Neuronal stem cell (in vitro differentiated cells): ENCODE results near the gene INTS1.

Experiments
- DNase-seq: peaks from one replicate; pipeline ENCODE4 v3.0.0-alpha.2; 2013; ENCODE audit warnings: low spot score
- H2AFZ ChIP-seq: one replicate; pipeline ENCODE4 v1.6.1; 2013; ENCODE audit warnings: mild to moderate bottlenecking, low read length, inconsistent platforms
- H2AK5ac ChIP-seq: 2 replicates; pipeline ENCODE4 v1.6.1; 2013; ENCODE audit warnings: low read depth, mild to moderate bottlenecking, inconsistent platforms, low read length, moderate library complexity, mixed read lengths
- H2BK120ac ChIP-seq: 2 replicates; pipeline ENCODE4 v1.6.1; 2013; ENCODE audit warnings: low read depth, mild to moderate bottlenecking, inconsistent platforms, low read length, moderate library complexity, mixed read lengths
- H2BK12ac ChIP-seq: one replicate; pipeline ENCODE4 v1.6.1; 2013; ENCODE audit warnings: low read length, inconsistent platforms
- H2BK15ac ChIP-seq: 2 replicates; pipeline ENCODE4 v1.6.1; 2013; ENCODE audit warnings: mild to moderate bottlenecking, low read length, inconsistent platforms, mixed read lengths
- H2BK5ac ChIP-seq: one replicate; pipeline ENCODE4 v1.6.1; 2013; ENCODE audit warnings: inconsistent platforms, mild to moderate bottlenecking, low read length, moderate library complexity
- H3K14ac ChIP-seq: one replicate; pipeline ENCODE4 v1.6.1; 2013; ENCODE audit warnings: low read length, inconsistent platforms
- H3K18ac ChIP-seq: 2 replicates; pipeline ENCODE4 v1.6.1; 2013; ENCODE audit warnings: low read length, inconsistent platforms
- H3K23ac ChIP-seq: 2 replicates; pipeline ENCODE4 v1.6.1; 2013; ENCODE audit warnings: low read depth, mild to moderate bottlenecking, mixed read lengths, low read length, inconsistent platforms; ENCODE audit not compliant: poor library complexity
- H3K27ac ChIP-seq: replicated peaks from 3 replicates; pipeline ENCODE4 v1.5.1; 2013; ENCODE audit warnings: low read length, inconsistent platforms
- H3K27me3 ChIP-seq, 3 experiments: 2 replicates each; pipeline ENCODE4 v1.6.1; 2013; ENCODE audit warnings: low read length in 3 of 3, mild to moderate bottlenecking in 2 of 3, inconsistent platforms in 1 of 3, low read depth in 1 of 3, mixed read lengths in 1 of 3, moderate library complexity in 1 of 3; ENCODE audit not compliant: control insufficient read depth in 3 of 3, insufficient read depth in 3 of 3
- H3K36me3 ChIP-seq, 2 donors: replicated peaks in 1 of 2; 2 replicates each; pipeline ENCODE4 v1.6.1; 2013; ENCODE audit warnings: low read length in 2 of 2; ENCODE audit not compliant: control insufficient read depth in 2 of 2, insufficient read depth in 2 of 2
- H3K4ac ChIP-seq: 2 replicates; pipeline ENCODE4 v1.6.1; 2013; ENCODE audit warnings: inconsistent platforms, mild to moderate bottlenecking, low read length, moderate library complexity
- H3K4me1 ChIP-seq, 2 donors: 1 replicate in 1 of 2; 2 replicates in 1 of 2; pipeline ENCODE4 v1.6.1; 2013; ENCODE audit warnings: low read length in 2 of 2, low read depth in 1 of 2; ENCODE audit not compliant: control insufficient read depth in 2 of 2, insufficient read depth in 1 of 2
- H3K4me2 ChIP-seq: one replicate; pipeline ENCODE4 v1.6.1; 2013; ENCODE audit warnings: mild to moderate bottlenecking, low read length, inconsistent platforms; ENCODE audit not compliant: insufficient read depth, poor library complexity, severe bottlenecking
- H3K4me3 ChIP-seq, 2 donors: 2 replicates each; pipeline ENCODE4 v1.5.1; 2013; ENCODE audit warnings: low read length in 2 of 2, mild to moderate bottlenecking in 2 of 2, inconsistent platforms in 1 of 2, moderate library complexity in 1 of 2
- H3K79me1 ChIP-seq: one replicate; pipeline ENCODE4 v1.6.1; 2013; ENCODE audit warnings: low read depth, mild to moderate bottlenecking, inconsistent platforms, low read length, moderate library complexity
- H3K9ac ChIP-seq: one replicate; pipeline ENCODE4 v1.6.1; 2013; ENCODE audit warnings: mild to moderate bottlenecking, low read depth, low read length, inconsistent platforms; ENCODE audit not compliant: poor library complexity
- H3K9me3 ChIP-seq, 2 donors: replicated peaks in 1 of 2; 2 replicates each; pipeline versions ENCODE3 to v1.6.1; 2013; ENCODE audit warnings: low read length in 2 of 2, mild to moderate bottlenecking in 2 of 2, inconsistent platforms in 1 of 2, low read depth in 1 of 2, mixed read lengths in 1 of 2, moderate library complexity in 1 of 2; ENCODE audit not compliant: control insufficient read depth in 2 of 2, insufficient read depth in 1 of 2
- H4K8ac ChIP-seq: one replicate; pipeline ENCODE4 v1.6.1; 2013; ENCODE audit warnings: low read depth, mild to moderate bottlenecking, inconsistent platforms, low read length, moderate library complexity
- H4K91ac ChIP-seq: one replicate; pipeline ENCODE4 v1.6.1; 2013; ENCODE audit warnings: low read length, low read depth, mild to moderate bottlenecking, inconsistent platforms; ENCODE audit not compliant: poor library complexity
- WGBS, 2 donors: extraction: QIAGEN DNeasy Blood & Tissue Kit; methylation state at CpG; one replicate each; pipeline ENCODE4 v1.1.7; 2013; ENCODE audit warnings: missing lambda C conversion rate in 2 of 2, mixed read lengths in 1 of 2; ENCODE audit not compliant: insufficient read length in 2 of 2, insufficient replicate concordance in 1 of 2; ENCODE audit errors: extremely low coverage in 2 of 2; 5-methylcytosine and 5-hydroxymethylcytosine counted together

INTS1 gene

DNA sequence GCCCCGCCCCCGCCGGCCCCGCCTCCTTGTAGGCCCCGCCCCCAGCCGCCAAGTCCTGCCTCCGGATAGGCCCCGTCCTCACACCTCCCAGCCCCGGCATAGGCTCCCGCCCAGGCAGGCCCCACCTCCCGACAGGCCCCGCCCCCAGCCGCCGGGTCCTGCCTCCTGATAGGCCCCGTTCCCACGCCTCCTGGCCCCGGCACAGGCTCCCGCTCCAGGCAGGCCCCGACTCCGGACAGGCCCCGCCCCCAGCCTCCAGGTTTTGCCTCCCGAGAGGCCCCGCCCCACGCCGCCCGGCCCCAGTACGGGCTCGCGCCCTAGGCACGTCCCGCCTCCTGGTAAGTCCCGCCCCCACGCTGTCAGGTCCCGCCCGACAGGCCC is 44.7 kb downstream of the INTS1 start:
- H3K9ac ChIP-seq: no peak overlapping the region
- H2BK12ac ChIP-seq: no peak overlapping the region
- no peak overlapping the region for H3K27ac ChIP-seq
- DNase-seq: peak; percentile 99
- no peaks in the 10 kb centered on the region for H3K9me3 ChIP-seq
- H3K23ac ChIP-seq: peak overlapping the region; percentile 85
- peaks cover 15% of the 10 kb centered on the region for H3K79me1 ChIP-seq
- H2AK5ac ChIP-seq: no peak overlapping the region
- no peaks in the 10 kb centered on the region for H3K36me3 ChIP-seq
- no peak overlapping the region for H4K8ac ChIP-seq
- peak overlapping the region; percentile 75 for H3K4me2 ChIP-seq
- H2BK120ac ChIP-seq: no peak overlapping the region
- no peaks in the 10 kb centered on the region for H3K27me3 ChIP-seq
- no peak overlapping the region for H4K91ac ChIP-seq
- H2BK5ac ChIP-seq: no peak overlapping the region
- no CpG with 5 or more reads among the region's 35 CpGs for WGBS, 2 donors
- H3K4me1 ChIP-seq: peaks cover 23 to 47% of the 10 kb centered on the region in 2 donors
- H3K4me3 ChIP-seq: peak overlapping the region in 1 of 2 donors; percentile 67
- no peak overlapping the region for H3K4ac ChIP-seq
- no peak overlapping the region for H3K18ac ChIP-seq
- H2AFZ ChIP-seq: peak overlapping the region; percentile 96
- H3K14ac ChIP-seq: no peak overlapping the region
- H2BK15ac ChIP-seq: no peak overlapping the region

DNA sequence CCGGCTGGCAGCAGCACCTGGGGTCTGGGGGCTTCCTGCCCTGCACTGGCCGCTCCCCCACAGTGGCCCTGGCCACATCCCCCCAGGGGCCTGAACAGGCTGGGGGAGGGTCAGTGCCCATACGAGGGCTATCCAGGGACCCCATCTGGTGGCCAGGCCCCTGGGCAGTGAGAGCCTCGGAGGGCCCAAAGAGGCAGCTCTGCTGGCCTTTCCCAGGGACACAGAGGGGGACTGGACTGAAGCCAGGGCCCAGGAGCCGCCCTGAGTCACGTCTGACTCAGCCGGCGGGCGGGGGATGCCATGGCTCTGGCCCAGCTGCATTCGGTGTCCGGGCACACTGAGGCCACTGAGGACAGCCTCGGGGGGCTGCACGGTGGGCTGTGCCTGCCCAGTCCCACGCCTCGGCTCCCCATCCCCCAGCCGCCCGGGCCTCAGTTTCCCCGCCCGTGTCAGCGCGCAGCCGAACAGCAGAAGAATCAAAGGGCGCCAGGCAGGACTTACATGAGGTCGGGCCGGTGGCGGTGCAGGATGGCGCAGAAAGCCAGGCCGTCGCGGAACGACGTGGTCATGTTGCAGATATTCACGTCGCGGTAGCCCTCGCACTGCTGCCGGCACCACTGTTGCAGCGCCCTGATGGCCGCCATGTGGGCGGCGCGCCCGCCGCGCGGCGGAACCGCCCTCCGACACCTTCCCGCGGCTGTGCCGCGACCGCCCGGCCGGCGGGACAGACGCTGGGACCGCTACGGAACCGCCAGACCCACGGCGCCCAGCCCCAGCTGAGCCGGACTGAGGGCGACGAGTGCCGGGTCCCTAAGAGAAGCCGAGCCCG is 45.3 kb downstream of the INTS1 start, which contains the start of gene MICALL2:
Gene MICALL2, minus strand, starts transcription at position 788 of the 829 bp plus-strand sequence. Its CDS starts 144 bp downstream, at position 644.
- WGBS, 2 donors: no CpG with 5 or more reads among the region's 69 CpGs
- peak within 1 kb of the TSS; percentile 95 for H3K18ac ChIP-seq
- H2AFZ ChIP-seq: peak within 1 kb of the TSS; percentile 96
- H3K23ac ChIP-seq: peak within 1 kb of the TSS; percentile 85
- no peak within 1 kb of the TSS for H2BK12ac ChIP-seq
- no peak for DNase-seq
- H3K14ac ChIP-seq: peak within 1 kb of the TSS; percentile 89
- H2BK15ac ChIP-seq: peak within 1 kb of the TSS; percentile 78
- peak within 1 kb of the TSS; percentile 74 for H2AK5ac ChIP-seq
- peak within 1 kb of the TSS; percentile 67 to 96 for H3K4me3 ChIP-seq
- no peaks in the 10 kb centered on the region for H3K27me3 ChIP-seq
- peaks cover 25 to 52% of the 10 kb centered on the region in 2 donors for H3K4me1 ChIP-seq
- no peak within 1 kb of the TSS for H3K27ac ChIP-seq
- peak within 1 kb of the TSS; percentile 96 for H3K9ac ChIP-seq
- H4K91ac ChIP-seq: no peak within 1 kb of the TSS
- H3K36me3 ChIP-seq: no peaks in the 10 kb centered on the region
- no peak within 1 kb of the TSS for H2BK120ac ChIP-seq
- H3K4ac ChIP-seq: no peak within 1 kb of the TSS
- no peak within 1 kb of the TSS for H2BK5ac ChIP-seq
- H3K4me2 ChIP-seq: peak within 1 kb of the TSS; percentile 93
- H4K8ac ChIP-seq: no peak within 1 kb of the TSS
- peaks cover 15% of the 10 kb centered on the region for H3K79me1 ChIP-seq
- no peaks in the 10 kb centered on the region for H3K9me3 ChIP-seq

DNA sequence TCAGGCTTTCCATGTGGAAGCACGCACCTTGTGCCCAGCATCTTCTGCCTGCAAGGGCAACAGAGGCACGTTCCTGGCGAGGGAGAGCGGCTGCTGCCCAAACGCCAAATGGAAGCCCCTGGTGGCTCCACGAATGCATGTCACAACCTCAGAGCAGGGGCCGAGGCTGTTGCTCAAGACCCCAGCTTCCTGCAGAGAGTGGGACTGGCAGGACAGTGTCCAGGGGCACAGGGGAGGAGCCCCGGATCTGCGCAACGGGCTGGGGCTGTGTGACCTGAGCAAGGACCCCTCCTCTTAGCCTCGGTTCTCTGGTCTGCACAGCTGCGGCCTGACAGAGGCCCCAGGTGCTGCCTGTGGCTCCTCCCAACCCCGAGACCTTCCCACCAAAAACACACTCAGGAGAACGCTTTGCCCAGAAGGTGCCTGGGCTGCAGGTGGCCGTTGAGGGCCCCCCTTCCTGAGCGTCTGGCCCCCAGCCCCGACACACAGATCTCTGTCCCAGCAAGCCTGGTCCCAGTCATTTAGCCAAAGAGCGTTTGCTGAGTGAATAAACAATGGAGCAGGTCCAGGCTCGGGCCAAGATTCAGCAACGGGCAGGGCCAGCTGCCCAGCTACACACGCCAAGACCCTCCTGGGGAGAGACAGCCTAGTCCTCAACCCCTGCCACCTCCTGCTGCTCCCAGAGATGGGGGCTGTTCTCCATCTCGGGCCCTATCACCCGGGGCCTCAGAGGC is 46.1 kb downstream of the INTS1 start:
- H3K23ac ChIP-seq: peak overlapping the region; percentile 89
- H4K8ac ChIP-seq: no peak overlapping the region
- no peak overlapping the region for H2BK12ac ChIP-seq
- no peak overlapping the region for H4K91ac ChIP-seq
- peak overlapping the region; percentile 71 for H3K14ac ChIP-seq
- peak overlapping the region; percentile 96 for H2AFZ ChIP-seq
- no peak overlapping the region for H3K4ac ChIP-seq
- H3K4me3 ChIP-seq: peak overlapping the region; percentile 67 to 96
- H3K36me3 ChIP-seq: no peaks in the 10 kb centered on the region
- WGBS, 2 donors: no CpG with 5 or more reads among the region's 23 CpGs
- no peak overlapping the region for H2BK5ac ChIP-seq
- peak overlapping the region; percentile 78 for H2BK15ac ChIP-seq
- DNase-seq: no peak
- H3K4me2 ChIP-seq: peak overlapping the region; percentile 45
- no peak overlapping the region for H2BK120ac ChIP-seq
- peaks cover 15% of the 10 kb centered on the region for H3K79me1 ChIP-seq
- peak overlapping the region; percentile 96 for H3K9ac ChIP-seq
- peaks cover 25 to 52% of the 10 kb centered on the region in 2 donors for H3K4me1 ChIP-seq
- H3K27me3 ChIP-seq: no peaks in the 10 kb centered on the region
- no peaks in the 10 kb centered on the region for H3K9me3 ChIP-seq
- H3K18ac ChIP-seq: peak overlapping the region; percentile 8
- H2AK5ac ChIP-seq: peak overlapping the region; percentile 74
- no peak overlapping the region for H3K27ac ChIP-seq
